Stimulated activated CD4-positive, alpha-beta T cell treated with anti-CD3 and anti-CD28 coated beads, Interleukin-2, amount 100 ng/mL, for 48 hours (primary cell): Measurements from ENCODE around the gene XYLT1.
"Not testable (repeated sequence)": the region's sequence is repeated elsewhere in the genome, so short reads cannot be mapped to it uniquely, and the experiment has no call there.

Experiments used
- DNase-seq, 2 donors: peaks; one replicate each; pipeline ENCODE4 v3.0.0-alpha.2; 2020

XYLT1 gene

GRCh38 chr16:17350207-17350606 is 120.6 kb downstream of the XYLT1 start:
- no peak for DNase-seq

GRCh38 chr16:17348826-17349225 is 121.9 kb downstream of the XYLT1 start:
- no peak for DNase-seq

GRCh38 chr16:17348042-17348783 is 122.5 kb downstream of the XYLT1 start:
- DNase-seq: no peak

- no peak for DNase-seq
These were observed 123.1 kb downstream of the XYLT1 start for GRCh38 chr16:17347624-17348023.

- no peak for DNase-seq
These were observed 123.9 kb downstream of the XYLT1 start for GRCh38 chr16:17346621-17347569.

- no peak for DNase-seq
These were observed 125.7 kb downstream of the XYLT1 start for GRCh38 chr16:17345043-17345442.

- DNase-seq: no peak
These were observed 127.0 kb downstream of the XYLT1 start for GRCh38 chr16:17343728-17344127.

- no peak for DNase-seq
These were observed 127.7 kb downstream of the XYLT1 start for GRCh38 chr16:17343028-17343427.

GRCh38 chr16:17342031-17342430 is 128.7 kb downstream of the XYLT1 start:
- no peak for DNase-seq

- no peak for DNase-seq
These were observed 130.0 kb downstream of the XYLT1 start for GRCh38 chr16:17340804-17341203.

GRCh38 chr16:17339764-17340541 is 130.8 kb downstream of the XYLT1 start:
- DNase-seq: no peak

- DNase-seq: no peak
These were observed 132.5 kb downstream of the XYLT1 start for GRCh38 chr16:17338244-17338643.

GRCh38 chr16:17336530-17336900 is 134.2 kb downstream of the XYLT1 start:
- no peak for DNase-seq

GRCh38 chr16:17335826-17336529 is 134.8 kb downstream of the XYLT1 start:
- DNase-seq: no peak

- DNase-seq: not testable (repeated sequence)
These were observed 135.4 kb downstream of the XYLT1 start for GRCh38 chr16:17335406-17335805.

GRCh38 chr16:17334096-17334495 is 136.7 kb downstream of the XYLT1 start:
- no peak for DNase-seq

GRCh38 chr16:17333229-17333628 is 137.5 kb downstream of the XYLT1 start:
- no peak for DNase-seq

- no peak for DNase-seq
These were observed 138.8 kb downstream of the XYLT1 start for GRCh38 chr16:17331991-17332390.

- DNase-seq: no peak
These were observed 139.6 kb downstream of the XYLT1 start for GRCh38 chr16:17331071-17331607.

GRCh38 chr16:17330044-17330443 is 140.7 kb downstream of the XYLT1 start:
- no peak for DNase-seq

- DNase-seq: no peak
These were observed 141.4 kb downstream of the XYLT1 start for GRCh38 chr16:17329391-17329790.

GRCh38 chr16:17328932-17329331 is 141.8 kb downstream of the XYLT1 start:
- DNase-seq: no peak
